HG02852 (cell line): ENCODE results near the gene DNAAF6.

ENCODE experiments used
- ATAC-seq: cut with Tn5 transposase; IDR thresholded peaks from one replicate; pipeline ENCODE4 v1.9.1; 2021; ENCODE audit warnings: mild to moderate bottlenecking, moderate library complexity; ENCODE audit not compliant: unreplicated experiment

DNAAF6 gene

GRCh38 chrX:107290019-107290418, 83.6 kb downstream of the DNAAF6 start:
- ATAC-seq, result no peak

- ATAC-seq, result no peak
These were observed 86.6 kb downstream of the DNAAF6 start for GRCh38 chrX:107293056-107293455.
